ENCODE results near the gene CAPN7.

CAPN7 gene

DNA sequence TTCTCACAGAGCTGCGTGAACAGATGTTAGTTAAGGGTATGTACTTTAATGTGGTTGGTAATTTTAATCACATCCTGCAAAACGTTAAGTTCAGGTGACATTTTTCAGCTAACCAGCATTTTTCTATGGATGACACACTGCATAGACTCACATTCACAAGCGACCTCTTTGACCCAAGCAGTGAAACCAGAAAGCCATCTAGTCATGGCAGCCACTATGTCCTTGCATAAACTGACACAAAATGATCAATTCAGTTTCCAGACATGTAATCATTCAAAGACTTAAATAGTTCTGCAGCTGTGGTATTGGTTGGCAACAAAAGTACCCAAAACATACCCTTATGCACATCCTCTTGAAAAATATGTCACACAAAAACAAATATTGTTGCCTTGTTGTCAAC is 7.4 kb upstream of the CAPN7 start:
- TF ChIP-seq, protein P1, sequence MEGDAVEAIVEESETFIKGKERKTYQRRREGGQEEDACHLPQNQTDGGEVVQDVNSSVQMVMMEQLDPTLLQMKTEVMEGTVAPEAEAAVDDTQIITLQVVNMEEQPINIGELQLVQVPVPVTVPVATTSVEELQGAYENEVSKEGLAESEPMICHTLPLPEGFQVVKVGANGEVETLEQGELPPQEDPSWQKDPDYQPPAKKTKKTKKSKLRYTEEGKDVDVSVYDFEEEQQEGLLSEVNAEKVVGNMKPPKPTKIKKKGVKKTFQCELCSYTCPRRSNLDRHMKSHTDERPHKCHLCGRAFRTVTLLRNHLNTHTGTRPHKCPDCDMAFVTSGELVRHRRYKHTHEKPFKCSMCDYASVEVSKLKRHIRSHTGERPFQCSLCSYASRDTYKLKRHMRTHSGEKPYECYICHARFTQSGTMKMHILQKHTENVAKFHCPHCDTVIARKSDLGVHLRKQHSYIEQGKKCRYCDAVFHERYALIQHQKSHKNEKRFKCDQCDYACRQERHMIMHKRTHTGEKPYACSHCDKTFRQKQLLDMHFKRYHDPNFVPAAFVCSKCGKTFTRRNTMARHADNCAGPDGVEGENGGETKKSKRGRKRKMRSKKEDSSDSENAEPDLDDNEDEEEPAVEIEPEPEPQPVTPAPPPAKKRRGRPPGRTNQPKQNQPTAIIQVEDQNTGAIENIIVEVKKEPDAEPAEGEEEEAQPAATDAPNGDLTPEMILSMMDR (IDR thresholded peaks at IDR 0.05; ENCODE audit: insufficient read depth, missing control alignments) = no peak
- FAIRE-seq (no peak), DNase-seq (ENCODE audit: insufficient read length, low spot score) (no peak)

DNA sequence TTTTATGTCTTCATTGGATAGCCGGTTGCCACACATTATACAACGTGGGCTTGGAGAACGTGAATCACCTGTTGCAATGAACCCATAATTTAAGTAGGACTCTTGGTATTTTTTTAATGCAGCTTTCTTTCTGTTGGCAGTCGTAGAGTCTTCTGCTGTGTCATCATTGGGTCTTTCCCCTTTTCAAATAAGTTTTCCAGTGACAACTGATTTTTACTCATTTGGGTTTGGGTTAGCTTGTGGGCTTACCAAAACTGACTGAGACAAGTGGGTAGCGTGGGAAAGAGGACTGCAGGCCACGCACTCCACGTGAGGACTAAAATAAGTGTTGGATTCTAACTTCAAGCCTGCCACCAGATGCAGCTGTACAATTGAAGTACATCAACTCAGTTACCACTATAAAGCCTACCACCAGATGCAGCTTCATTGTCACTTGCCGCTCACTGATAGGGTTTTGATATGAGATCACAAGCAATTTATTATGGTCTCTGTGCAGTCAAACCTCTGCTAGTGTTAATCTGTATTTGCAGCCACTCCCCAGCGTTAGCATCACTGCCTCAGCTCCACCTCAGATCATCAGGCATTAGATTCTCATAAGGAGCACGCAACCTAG is 6.4 kb upstream of the CAPN7 start:
- DNase-seq (ENCODE audit: insufficient read length, low spot score) (no peak), FAIRE-seq (no peak)
- TF ChIP-seq, protein P1 (IDR thresholded peaks at IDR 0.05; ENCODE audit: insufficient read depth, missing control alignments) = no peak

DNA sequence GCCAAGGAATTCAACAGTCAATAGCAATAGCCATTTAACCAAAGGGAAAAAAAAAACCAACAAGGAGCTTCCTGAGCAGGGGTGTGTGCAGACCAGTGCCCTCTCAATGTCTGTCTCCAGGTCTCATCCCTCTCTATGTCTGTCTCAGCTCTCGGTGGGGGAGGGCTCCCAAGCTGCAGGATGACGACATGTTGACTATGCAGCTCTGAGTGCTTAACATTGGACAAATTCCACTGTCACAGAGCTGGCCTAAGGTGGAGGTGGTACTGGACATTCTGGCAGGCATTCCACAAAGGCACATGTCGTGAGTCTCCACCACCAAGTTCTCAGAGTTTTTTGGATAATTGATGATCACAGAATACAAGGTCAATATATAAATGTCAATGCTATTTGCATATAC is 2.0 kb upstream of the CAPN7 start:
- FAIRE-seq (no peak), DNase-seq (ENCODE audit: insufficient read length, low spot score) (no peak)
- TF ChIP-seq, protein P1 (IDR thresholded peaks at IDR 0.05; ENCODE audit: insufficient read depth, missing control alignments) = no peak

DNA sequence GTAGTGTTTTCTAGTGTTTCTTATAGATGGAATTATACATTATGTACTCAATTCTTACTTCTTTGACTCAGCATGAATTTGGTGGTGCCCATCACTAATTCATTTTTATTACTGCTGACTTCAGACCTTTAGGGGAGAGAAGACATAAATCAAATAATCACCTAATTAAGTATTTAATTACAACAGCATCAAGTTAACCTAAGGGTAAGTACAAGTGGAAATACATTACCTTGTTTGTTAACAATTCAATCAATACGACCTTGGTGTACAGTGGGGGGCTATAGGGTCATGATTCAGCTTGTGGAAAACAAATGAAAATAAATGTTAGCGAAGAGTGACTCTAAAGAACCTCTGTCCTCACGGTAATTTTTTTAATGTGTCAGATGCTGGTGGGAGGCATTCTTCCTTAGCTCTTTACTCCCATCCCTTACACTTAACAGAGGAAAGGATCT is 538 bp upstream of the CAPN7 start:
- DNase-seq (ENCODE audit: insufficient read length, low spot score) (no peak), FAIRE-seq (no peak)
- TF ChIP-seq, protein P1 (IDR thresholded peaks at IDR 0.05; ENCODE audit: insufficient read depth, missing control alignments) = no peak

DNA sequence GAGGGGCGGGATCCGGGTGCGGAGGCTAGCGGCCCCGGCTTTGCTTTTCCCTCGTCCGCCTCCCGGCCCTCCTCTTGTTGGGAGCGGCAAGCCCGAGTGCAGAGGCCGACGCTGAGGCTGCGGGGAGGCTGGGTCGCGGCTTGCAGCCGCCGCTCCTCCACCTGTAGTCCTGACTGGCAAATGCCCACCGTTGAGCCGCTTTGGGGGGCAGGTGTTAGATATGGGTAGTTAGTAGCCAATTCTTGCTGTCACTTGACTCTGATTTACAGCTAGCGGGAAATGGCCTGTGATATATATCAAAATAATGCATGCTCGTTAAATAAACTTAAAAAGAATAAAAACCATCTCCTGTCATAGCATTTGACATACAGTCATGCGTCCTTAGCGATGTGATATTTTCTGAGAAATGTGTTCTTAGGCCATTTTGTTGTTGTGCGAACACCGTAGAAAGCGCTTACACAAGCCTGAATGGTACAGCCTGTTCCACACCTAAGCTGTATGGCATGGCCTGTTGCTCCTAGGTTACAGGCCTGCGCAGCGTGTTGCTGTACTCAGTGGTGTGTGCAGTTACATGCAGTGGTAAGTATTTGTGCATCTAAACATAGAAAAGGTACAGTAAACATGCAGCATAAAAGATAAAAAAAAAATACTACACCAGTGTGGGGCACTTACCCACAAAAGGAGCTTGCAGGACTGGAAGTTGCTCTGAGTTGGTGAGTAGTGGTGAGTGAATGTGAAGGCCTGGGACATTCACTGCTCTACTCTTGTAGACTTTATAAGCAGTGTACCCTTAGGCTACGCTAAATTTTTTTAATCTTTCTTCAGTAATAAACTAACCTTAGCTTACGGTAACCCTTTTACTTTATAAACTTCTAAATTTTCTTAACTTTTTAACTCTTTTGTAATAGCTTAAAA is 873 bp downstream of the CAPN7 start:
- DNase-seq (ENCODE audit: insufficient read length, low spot score) (no peak), FAIRE-seq (no peak)
- TF ChIP-seq, protein P1 (IDR thresholded peaks at IDR 0.05; ENCODE audit: insufficient read depth, missing control alignments) = no peak

DNA sequence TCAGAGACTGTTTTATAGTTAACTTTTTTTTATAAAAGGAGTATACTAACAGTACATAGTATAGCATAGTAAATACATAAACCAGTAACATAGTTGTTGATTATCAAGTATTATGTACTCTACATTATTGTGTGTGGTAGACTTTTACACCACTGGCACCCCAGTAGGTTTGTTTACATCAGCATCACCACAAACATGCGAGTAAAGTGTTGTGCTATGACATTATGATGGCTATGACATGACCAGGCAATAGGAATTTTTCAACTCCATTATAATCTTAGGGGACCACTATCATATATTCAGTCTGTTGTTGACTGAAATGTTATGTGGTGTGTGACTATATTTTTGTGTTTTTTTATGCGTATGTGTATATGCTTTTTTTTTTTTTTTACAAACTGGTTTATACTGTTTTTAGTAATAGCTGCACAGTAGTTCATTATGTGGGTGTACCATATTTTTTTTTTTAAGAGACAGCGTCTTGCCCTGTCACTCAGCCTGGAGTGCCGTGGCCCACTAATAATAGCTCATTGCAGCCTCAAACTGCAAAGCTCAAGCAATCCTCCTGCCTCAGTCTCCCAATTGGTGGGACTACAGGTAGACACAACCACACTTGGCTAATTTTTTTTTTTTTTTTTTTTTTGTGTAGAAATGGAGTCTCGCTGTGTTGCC is 1.9 kb downstream of the CAPN7 start:
- FAIRE-seq (no peak), DNase-seq (ENCODE audit: insufficient read length, low spot score) (no peak)
- TF ChIP-seq, protein P1 (IDR thresholded peaks at IDR 0.05; ENCODE audit: insufficient read depth, missing control alignments) = no peak

Measured in D721Med (cell line).